HK-2 (cell line): ENCODE data around the gene DYNLT1.
"Not testable (repeated sequence)": the region's sequence is repeated elsewhere in the genome, so short reads cannot be mapped to it uniquely, and the experiment has no call there.

Experiments used
- DNase-seq: peaks from one replicate; pipeline ENCODE4 v3.0.0-alpha.2; 2018; ENCODE audit not compliant: unreplicated experiment

DYNLT1 gene

DNA sequence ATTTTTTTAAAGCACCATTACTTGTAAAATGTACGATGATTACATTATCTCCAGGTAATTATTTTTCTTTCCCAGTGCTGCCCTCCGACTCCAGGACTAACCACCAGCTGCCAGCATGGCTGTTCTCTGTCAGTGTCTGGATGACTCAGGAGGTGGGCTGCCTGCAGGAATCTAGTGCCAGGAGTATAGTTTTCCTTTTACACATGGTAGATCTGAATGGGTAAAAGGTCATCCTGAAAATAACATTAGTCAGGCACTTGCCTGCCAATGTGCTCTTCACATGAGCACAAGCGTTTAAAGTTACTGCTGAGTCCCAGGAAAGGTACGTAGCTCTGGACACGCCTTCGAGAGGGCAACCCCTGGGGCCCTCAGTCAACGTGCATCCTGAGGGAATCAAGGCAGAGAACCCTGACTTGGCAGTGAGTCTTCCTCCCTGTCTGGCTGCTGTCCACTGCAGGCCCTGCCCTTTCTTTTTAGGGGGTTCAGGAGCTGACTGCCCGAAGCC lies 2.4 kb downstream of the DYNLT1 start:
- peak; percentile 80 for DNase-seq

DNA sequence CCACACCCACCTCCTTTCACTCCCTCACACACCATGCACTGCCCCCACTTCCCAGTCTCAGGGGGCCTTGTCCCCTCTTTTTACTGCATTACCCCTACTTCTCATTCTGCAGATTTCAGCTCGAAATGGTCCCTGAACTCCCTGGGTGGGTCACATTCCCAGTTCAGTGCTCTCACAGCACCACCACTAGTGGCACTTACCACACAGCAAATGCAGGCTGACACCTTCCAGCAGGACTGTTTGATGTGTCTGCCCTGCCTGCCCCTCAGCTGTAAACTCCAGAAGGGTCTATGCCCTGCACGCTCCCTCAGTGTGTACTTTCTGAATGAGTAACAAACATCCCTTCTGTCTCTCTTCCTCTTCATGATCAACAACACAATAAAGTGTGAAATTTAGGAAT lies 4.0 kb downstream of the DYNLT1 start:
- DNase-seq, result no peak

DNA sequence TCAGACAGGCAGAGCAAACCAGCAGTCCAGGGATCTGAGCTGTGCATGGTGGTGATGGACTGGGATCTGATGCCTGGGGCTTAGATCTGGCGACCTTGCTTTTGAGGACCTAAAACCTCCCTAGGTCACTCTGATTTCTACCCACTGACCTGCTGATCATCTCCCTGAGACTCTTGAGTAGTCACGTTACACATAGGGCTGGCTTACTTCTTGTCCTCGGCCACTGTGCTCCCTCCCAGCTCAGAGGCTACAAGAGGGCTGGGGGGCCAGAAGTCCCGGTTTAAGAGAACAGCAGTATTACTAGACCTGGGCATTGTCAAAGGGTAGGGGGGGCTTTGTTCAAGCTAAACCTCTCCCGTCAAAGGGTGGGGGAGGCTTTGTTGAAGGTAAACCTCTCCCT lies 5.5 kb downstream of the DYNLT1 start:
- no peak for DNase-seq

DNA sequence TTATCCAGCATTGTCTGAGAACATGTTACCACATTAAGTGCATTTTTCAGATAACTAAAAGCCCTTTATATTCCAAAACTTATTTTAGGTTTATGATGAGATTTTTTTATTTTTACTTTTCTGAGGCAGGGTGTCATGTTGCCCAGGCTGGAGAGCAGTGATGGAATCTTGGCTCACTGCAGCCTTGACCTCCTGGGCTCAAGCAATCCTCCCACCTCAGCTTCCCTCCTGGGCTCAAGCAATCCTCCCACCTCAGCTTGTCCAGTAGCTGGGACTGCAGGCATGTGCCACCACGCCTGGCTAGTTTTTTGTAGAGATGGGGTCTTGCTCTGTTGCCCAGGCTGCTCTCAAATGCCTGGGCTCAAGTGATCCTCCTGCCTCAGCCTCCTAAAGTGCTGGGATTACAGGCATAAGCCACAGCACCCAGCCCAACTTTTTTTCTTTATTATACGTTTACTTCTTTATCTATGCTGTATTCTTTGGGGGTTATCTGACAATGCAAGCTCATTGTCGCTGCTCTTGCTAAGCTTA lies 6.2 kb downstream of the DYNLT1 start:
- no peak for DNase-seq

DNA sequence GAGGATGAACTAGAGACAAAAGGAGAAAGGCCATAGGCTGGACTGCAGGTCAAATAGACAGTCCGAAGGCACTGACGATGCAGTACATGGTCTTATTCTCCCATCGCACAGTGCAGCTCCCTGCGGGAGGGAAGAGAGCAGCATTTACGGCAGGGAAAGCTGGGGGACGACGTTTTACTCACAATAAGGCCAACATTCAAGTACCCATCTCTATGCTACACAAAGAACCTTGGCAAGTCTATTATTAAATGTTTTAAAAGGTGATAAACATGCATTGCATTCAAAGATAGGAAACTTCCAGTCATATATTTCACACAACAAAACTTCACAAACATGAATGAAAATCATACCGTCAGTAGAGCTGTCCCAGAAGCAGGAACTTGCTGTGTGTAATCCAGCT lies 7.8 kb downstream of the DYNLT1 start:
- no peak for DNase-seq

DNA sequence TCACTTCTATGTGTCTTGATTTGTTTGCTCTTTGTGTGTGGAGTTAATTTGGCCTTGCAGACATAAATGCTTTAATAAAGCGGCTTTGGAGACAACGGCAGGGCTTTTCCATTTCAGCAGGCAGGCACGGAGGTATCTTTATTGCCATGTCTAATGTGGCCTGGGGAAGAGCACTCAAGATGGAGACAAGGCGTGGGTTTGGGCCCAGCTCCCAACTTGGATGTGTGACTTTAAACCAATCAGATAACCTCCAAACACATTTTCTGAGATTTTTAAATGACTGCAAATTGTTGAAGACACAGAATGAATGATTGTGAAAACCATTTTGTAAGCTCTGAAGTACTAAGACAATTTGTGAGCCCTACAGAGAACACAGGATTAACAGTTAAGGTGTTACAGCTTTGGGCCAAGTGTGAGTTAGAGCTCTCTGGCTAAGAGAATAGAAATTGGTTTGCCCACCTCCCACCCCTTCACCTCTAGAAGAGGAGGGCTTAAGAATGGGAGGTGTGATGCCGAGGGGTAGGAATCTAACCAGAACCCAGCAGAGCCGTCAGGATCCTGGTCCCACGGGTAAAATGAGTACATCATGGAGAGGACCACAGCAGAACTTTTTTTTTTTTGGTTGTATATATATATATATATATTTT lies 9.0 kb downstream of the DYNLT1 start:
- DNase-seq, result no peak

DNA sequence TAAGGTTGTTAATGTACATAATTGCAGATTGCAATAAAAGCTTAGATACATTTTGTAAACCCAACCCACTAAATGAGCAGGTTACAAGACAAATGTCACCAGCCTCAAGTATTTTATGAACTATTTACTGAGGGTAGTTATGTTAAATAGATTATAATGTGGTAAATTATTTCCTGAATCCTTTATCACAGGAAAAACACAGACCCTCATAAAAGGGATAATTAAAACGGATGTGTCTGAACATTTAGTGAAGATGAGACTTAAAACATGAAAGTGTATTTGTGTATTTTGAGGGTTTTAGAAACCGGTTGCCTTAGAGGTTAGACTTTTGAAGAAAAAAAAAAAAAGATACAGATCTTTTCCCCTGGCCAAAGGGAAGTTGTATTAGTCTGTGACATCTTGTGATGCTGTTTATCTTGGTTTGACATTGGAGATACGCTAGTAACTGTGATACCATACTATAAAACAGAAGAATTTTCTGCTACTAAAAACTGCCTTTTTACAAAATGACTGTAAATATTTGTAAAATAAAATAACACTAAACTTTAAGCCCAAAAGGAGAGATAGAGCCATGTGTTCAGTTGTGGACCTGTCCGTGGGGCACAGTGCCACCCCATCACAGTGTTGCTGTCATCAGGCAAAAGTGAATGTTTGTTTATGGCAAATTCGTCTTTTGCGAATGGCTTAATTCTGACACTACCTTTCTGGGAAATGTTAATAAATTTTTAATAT lies 9.7 kb downstream of the DYNLT1 start:
- DNase-seq, result no peak

DNA sequence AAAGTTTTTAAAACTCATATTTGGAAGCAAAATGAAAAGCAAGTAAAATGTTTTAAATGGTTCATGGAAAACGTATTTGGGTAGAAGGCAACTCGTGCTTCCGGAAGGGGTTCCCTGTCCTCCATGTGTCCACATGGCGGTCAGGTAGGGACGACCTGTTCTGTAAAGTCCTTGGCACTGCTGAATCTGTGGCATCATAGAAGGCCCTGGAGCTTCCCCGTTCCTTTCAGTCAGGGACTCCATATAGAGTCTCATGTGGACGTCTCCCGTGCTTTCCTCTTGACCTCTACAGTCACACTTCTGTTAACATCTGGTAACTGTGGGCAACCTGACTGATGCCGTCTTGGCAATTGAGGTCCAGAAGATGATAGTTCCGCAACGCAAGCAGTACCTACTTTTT lies 11.4 kb downstream of the DYNLT1 start:
- DNase-seq, result no peak

DNA sequence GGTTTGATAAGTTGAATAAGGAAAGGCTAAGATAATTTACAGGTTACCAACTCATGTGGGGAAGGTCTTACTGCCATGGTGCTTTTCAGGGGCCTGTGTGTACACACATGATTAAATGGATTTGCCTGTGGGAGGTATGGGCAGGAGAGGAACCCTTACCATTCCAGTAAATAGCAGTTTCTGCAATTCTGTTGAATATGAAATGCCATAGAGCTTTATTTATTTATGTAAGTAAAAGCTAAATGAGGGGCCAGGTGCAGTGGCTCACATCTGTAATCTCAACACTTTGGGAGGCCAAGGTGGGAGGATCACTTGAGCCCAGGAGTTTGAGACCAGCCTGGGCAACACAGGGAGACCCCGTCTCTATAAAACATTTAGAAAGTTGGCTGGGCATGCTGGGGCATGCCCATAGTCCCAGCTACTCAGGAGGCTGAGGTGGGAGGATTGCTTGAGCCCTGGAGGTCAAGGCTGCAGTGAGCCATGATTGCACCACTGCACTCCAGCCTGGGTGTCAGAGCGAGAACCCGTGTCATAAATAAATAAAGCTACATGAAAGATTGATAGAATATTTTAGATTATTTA lies 11.9 kb downstream of the DYNLT1 start:
- DNase-seq, result not testable (repeated sequence)

DNA sequence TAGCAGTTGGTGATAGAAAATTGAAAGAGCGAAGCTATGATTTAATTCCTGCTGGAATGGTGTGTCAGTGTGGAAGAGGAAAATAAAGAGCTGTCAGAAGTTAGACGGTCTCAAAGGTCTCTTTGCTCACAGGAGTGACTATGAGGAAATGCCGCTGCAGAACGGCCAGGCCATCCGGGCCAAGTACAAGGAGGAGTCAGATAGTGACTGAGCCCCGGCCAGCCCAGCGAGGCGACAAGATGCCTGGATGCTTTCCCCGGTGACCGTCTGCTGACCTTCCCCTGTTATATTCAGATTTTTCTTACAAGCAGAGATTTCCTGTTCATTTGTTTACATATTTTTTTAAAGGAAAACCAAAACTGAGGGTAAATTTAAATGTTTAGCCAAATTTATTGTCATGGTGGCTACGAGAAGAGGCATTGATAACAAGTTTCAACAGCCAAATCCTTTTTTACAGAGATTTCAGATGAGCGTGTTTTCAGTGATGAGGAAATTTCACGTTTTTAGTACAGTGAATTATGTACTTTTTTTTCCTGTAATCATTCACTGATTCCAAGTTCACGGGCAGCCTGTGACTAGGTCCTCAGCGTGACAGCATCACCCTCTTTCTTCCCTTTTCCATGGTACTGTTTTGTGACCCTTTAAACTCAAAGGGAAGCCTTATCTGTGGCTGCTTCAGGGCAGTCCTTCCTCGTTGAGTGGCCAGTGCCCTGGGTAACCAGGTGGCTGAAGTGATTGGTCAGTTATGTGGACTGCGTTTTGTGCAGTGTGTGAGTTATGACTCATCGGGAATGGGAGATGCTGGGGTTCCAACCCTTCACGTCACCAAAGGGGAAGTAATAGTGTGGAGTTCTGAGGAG lies 12.6 kb downstream of the DYNLT1 start:
- DNase-seq, result peak; percentile 64

DNA sequence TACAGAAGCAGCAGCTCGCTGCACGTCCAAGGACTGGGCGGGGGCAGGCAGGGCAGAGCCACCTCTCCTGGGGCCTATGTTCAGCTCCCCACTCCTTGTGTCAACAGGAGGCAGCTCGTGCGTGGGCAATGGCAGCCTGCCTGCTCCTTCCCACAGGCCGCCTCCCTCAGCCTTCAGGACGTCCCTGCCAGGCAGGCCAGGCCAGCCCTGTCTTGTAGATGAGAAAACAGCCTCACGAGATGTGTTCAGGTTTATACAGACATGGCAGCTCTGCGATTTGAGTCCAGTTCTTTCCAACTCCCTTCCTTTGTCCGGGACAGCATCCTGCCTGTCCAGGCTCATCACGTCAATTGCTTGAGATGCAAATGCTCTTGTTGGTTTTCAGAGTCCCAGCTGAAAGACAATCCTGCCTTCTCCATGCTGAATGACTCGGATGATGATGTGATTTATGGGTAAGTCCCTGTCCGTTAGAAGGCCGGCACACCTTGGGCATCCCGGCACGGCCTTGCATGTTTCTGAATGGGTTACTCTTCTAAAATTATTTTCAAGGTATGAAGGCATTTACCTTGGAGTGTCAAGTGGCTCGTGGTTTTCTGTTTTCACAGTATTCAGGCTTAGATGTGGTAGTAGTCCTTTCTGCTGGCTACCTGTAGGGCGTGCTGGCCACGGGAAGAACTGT lies 13.5 kb downstream of the DYNLT1 start:
- no peak for DNase-seq

DNA sequence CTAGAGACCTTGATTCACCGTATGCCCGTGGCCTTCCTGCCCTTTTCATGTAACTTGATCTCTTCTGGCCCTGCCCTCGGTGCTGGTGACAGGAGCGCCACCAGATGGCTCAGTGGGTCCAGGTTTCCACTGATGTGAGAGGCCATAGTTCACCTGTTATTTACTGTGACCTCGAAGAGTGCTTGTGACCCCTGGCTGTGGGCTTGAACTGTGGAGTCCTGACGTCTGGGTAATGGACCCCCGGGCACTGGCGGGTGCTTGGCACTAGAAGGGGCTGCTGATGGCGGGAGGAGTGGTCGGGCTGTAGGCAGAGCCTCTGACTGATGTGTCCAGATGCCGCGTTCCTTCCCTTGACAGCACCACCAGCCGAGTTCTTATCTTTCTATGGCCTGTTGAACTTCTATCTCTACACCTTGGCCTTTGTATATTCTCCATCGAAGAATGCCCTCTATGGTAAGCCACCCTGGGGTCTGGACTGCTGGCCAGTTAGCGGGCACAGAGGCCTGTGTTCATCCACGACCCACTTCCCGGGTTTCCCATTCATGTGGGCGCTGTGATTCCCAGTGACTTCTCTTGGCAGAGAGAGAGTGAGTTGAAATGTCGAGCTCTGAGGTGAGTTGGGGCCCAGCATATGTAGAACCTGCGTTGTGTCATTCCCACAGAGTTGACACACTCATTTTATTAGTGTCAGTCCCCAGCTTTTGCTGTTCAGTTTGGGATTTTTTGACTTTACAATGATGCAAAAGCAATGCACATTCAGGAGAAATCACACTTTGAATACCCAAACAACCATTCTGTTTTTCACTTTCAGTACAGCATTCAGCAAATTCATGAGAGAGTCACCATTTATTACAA lies 14.9 kb downstream of the DYNLT1 start:
- DNase-seq, result no peak

DNA sequence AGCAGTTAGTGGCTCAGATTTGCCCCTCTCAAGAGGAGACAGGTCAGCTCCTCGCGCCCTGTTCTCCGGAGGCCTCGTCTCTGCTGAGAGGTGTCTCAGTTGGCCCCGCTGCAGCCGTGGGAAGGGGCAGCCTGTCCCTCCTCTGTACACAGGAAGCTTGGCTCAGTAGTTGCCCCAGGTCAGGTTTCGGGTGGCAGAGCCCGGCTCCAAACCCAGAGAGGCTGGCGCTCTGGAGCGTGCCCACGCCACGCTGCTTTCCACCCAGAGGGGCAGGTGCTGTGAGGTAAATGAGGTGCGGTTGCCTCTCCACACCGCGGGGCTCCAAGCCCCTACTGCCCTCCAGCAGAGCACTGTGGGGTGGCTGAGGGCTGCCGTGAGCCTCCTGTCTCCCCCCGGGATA lies 16.0 kb downstream of the DYNLT1 start:
- DNase-seq, result no peak

DNA sequence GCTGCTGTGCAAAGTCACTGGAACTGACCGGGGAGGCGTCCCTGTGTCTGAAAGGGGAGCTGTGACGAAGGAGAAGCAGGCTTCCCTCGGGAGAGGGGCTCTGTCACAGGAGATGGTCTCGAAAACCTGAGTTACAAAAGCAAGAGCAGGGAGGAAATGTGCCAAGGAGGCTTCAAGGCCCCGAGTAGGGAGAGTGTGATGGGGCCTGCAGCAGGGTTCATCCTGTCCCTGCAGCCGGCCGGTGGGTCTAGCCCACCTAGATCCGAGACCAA lies 16.7 kb downstream of the DYNLT1 start:
- DNase-seq, result no peak

DNA sequence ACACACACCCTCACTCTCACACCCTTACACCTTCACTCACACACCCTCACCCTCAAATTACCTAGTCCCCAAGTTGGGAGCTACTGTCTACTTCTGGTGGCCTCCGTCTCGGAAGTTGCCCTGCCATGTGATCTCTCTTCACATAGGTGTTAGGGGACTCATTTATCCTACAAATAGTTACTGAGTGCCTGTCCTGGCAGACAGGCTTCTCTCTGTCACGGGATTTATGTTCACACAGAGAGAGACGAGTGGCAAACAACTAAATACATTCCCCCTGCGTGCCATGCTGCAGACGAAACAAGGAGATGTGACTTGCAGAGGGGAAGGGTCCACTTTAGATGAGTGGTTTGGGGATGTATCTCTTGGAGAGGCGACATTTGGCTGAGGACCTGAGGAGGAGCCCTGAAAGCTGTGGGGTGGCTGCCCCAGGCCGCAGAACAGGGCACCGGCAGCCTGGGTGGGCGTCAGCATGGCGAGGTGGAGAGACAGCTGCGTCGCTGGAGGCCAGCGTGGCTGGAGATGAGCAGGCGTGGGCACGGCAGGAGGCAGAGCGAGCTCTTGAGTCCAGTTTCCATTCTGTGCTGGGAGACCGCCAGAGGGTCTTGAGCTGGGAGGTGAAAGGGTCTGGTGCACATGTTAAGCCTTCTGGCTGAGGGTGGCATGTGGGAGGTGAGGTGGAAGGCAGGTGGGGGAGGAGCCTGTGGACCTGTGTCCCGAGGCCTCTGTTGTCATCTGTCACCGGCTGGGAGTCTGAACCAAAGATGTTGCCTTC lies 17.2 kb downstream of the DYNLT1 start:
- DNase-seq, result no peak

DNA sequence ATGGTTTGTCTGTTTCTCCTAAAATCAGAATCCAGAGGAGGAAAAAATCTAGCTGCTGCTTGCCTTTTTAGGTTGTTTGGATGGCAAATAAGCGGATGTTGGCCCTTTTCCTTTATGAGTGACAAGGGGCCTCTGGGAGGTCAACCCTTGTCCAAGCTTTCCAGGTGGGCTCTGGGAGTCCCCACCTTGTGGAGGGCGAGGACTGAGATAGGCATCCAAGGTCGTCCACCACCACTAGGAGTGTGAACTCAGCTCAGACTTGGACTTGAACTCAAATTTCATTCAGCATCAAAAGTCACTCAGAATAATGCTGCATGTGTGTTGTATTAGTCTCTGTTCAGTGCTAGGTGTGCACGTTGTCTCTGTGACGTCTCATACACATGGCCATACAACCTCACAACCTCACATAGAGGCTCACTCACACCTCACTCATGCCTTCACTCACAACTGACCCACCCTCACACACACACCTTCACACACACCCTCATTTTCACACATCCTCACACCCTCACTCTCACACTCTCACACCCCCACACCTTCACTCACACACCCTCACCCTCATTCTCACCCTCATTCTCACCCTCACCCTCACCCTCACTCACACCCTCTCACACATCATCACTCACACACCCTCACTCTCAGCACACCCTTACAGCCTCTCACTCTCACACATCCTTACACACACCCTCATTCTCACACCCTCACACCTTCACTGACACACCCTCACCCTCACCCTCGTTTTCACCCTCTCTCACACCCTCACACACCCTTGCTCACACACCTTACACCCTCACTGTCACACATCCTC lies 18.0 kb downstream of the DYNLT1 start:
- no peak for DNase-seq

DNA sequence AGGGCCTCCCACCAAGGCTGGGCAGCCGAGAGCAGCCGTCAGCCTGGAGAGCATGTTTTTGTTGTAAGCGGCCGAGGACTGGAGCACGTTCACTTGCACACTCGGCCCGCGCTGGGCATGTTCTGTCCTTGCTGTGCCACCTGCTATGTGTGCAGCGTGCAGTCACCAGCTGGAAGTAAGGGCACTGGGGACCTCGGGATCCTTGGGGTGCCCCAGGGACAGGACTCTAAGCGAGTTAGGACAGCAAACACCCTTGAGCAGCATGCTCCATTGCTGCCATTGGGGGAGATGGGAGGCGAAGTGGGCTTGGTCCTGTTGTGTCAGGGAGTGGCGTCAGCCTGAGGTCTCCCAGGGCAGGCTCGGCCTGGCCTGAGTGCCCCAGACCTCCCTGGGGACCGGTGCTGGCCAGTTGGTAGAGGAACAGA lies 18.6 kb downstream of the DYNLT1 start:
- no peak for DNase-seq

DNA sequence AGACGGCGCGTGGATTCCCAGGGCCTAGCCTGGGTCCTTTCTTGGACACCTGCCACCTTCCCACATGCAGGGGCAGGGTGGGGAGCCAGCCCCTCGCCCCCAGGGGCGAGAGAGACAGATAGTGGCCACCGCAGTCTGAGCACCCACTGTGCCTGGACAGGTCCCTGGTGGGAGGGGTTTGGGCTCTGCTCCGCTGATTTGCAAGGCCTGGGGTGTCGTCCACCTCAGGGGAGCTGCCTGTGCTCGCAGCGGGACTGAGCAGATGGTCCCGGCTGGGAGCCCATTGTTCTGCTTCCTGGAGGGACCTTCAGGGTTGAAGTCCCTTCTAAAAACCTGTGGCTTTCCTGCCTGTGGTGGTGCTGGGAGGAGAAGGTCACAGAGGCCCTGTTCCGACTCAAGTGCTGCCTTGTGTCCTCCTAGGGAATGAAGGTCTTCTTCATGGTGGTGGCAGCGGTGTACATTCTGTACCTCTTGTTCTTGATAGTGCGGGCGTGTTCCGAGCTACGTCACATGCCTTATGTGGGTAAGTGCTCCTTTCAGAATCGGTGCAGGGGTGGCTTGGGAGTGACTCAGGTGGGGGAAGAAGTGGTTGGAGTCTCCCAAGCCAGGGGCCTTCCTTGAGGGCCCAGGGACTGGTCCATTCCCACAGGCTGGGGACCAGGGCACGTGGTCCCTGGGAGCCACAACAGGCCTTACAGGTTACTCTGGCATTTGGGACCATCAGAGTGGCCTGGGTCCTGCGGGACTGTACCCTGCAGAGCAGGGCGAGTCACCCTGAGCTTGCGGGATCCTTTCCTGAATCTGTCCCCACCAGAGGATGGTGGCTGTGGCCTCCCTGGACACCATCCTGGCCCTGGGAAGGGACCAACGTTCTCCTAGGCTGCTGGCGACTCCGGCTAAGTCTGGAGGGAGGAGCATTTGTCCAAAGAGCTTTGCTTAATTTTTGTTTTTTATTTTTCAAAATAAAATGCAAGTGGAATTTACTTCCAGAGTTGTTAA lies 19.6 kb downstream of the DYNLT1 start:
- no peak for DNase-seq
